Neural crest cell (in vitro differentiated cells): Measurements from ENCODE around the gene SGPL1. TPM values are rescaled to one million over a fixed set of nuclear protein-coding genes. Genes with fewer than 3 reads are reported as not detected.

Experiments used
- DNase-seq: peaks from one replicate; pipeline ENCODE4 v3.0.0; 2021; ENCODE audit warnings: low read depth, mixed read lengths, low spot score
- H3K27ac Mint-ChIP-seq: one replicate; pipeline ENCODE4 v1.8.0; 2021; ENCODE audit warnings: mild to moderate bottlenecking, mixed read lengths; ENCODE audit not compliant: unreplicated experiment
- H3K27me3 Mint-ChIP-seq: 2 replicates; pipeline ENCODE4 v1.8.0; 2021; ENCODE audit warnings: low read depth, mild to moderate bottlenecking, mixed read lengths
- H3K36me3 Mint-ChIP-seq: 2 replicates; pipeline ENCODE4 v1.8.0; 2021; ENCODE audit warnings: low read depth, mild to moderate bottlenecking, mixed read lengths
- H3K4me1 Mint-ChIP-seq: 2 replicates; pipeline ENCODE4 v1.8.0; 2021; ENCODE audit warnings: mixed read lengths
- H3K4me3 Mint-ChIP-seq: one replicate; pipeline ENCODE4 v1.8.0; 2021; ENCODE audit warnings: mild to moderate bottlenecking, mixed read lengths
- H3K9me3 Mint-ChIP-seq: 2 replicates; pipeline ENCODE4 v1.8.0; 2021; ENCODE audit warnings: mixed read lengths
- total RNA-seq: library from RNA; stranded (reverse); gene quantifications from 2 replicates; pipeline ENCODE4 v1.2.1, GENCODE V29; 2021
- TF ChIP-seq, protein P1 (sequence below): fragments of 200-600 bp; sonication (generic); conservative IDR thresholded peaks from 2 replicates; pipeline ENCODE4 v1.5.0; 2021; ENCODE audit warnings: antibody characterized with exemption, mild to moderate bottlenecking

SGPL1 gene
- total RNA-seq, 1 donor from 2014 or later = 58.2 TPM

GRCh38 chr10:70863470-70864160, 47.9 kb downstream of the SGPL1 start:
- no peak for DNase-seq

GRCh38 chr10:70864935-70865334, 49.2 kb downstream of the SGPL1 start:
- TF ChIP-seq, protein P1, sequence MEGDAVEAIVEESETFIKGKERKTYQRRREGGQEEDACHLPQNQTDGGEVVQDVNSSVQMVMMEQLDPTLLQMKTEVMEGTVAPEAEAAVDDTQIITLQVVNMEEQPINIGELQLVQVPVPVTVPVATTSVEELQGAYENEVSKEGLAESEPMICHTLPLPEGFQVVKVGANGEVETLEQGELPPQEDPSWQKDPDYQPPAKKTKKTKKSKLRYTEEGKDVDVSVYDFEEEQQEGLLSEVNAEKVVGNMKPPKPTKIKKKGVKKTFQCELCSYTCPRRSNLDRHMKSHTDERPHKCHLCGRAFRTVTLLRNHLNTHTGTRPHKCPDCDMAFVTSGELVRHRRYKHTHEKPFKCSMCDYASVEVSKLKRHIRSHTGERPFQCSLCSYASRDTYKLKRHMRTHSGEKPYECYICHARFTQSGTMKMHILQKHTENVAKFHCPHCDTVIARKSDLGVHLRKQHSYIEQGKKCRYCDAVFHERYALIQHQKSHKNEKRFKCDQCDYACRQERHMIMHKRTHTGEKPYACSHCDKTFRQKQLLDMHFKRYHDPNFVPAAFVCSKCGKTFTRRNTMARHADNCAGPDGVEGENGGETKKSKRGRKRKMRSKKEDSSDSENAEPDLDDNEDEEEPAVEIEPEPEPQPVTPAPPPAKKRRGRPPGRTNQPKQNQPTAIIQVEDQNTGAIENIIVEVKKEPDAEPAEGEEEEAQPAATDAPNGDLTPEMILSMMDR = no peak
- Mint-ChIP-seq H3K36me3 (peaks cover 21% of the 10 kb centered on the region), H3K9me3 (peaks cover 3% of the 10 kb centered on the region), H3K4me1 (peaks cover 5% of the 10 kb centered on the region), H3K4me3 (no peak overlapping the region), H3K27me3 (no peaks in the 10 kb centered on the region), H3K27ac (peak overlapping the region; percentile 79)
- no peak for DNase-seq

More at GRCh38 chr10:70863470-70864160, 47.9 kb downstream of the SGPL1 start:
- H3K27me3 Mint-ChIP-seq = no peaks in the 10 kb centered on the region
- H3K4me3 Mint-ChIP-seq = no peak overlapping the region
- peaks cover 3% of the 10 kb centered on the region for H3K9me3 Mint-ChIP-seq
- TF ChIP-seq, protein P1 = no peak
- H3K4me1 Mint-ChIP-seq = peaks cover 5% of the 10 kb centered on the region
- H3K36me3 Mint-ChIP-seq = peaks cover 23% of the 10 kb centered on the region
- H3K27ac Mint-ChIP-seq = no peak overlapping the region

- peaks cover 5% of the 10 kb centered on the region for H3K4me1 Mint-ChIP-seq
- peak overlapping the region; percentile 52 for H3K27ac Mint-ChIP-seq
- H3K27me3 Mint-ChIP-seq = no peaks in the 10 kb centered on the region
- no peak for DNase-seq
- TF ChIP-seq, protein P1 = no peak
- peaks cover 13% of the 10 kb centered on the region for H3K36me3 Mint-ChIP-seq
- no peaks in the 10 kb centered on the region for H3K9me3 Mint-ChIP-seq
- H3K4me3 Mint-ChIP-seq = no peak overlapping the region
Observed at GRCh38 chr10:70866424-70866823, 50.7 kb downstream of the SGPL1 start.

GRCh38 chr10:70872291-70872690, 56.5 kb downstream of the SGPL1 start:
- H3K4me3 Mint-ChIP-seq = no peak overlapping the region
- H3K27ac Mint-ChIP-seq = no peak overlapping the region
- no peak for DNase-seq
- no peaks in the 10 kb centered on the region for H3K27me3 Mint-ChIP-seq
- peaks cover 7% of the 10 kb centered on the region for H3K36me3 Mint-ChIP-seq
- H3K9me3 Mint-ChIP-seq = no peaks in the 10 kb centered on the region
- TF ChIP-seq, protein P1 = no peak
- no peaks in the 10 kb centered on the region for H3K4me1 Mint-ChIP-seq

- TF ChIP-seq, protein P1 = no peak
- DNase-seq = no peak
Observed at GRCh38 chr10:70874061-70874460, 58.3 kb downstream of the SGPL1 start.

More at GRCh38 chr10:70874061-70874460, 58.3 kb downstream of the SGPL1 start:
- peak overlapping the region; percentile 1 for H3K27ac Mint-ChIP-seq
- H3K27me3 Mint-ChIP-seq = no peaks in the 10 kb centered on the region
- H3K4me3 Mint-ChIP-seq = no peak overlapping the region
- peaks cover 7% of the 10 kb centered on the region for H3K36me3 Mint-ChIP-seq
- no peaks in the 10 kb centered on the region for H3K9me3 Mint-ChIP-seq
- H3K4me1 Mint-ChIP-seq = no peaks in the 10 kb centered on the region
